ENCODE measurements around the gene PLCD3. TPM values are rescaled to one million over a fixed set of nuclear protein-coding genes. Genes with fewer than 3 reads are reported as not detected.

Gene PLCD3
- total and polyA plus RNA-seq, 10 of the 15 experiments (the other 5 are each of a cell fraction or from before 2014, with no cell fraction given), result 0.02 to 1.6 (median 0.44) TPM

DNA sequence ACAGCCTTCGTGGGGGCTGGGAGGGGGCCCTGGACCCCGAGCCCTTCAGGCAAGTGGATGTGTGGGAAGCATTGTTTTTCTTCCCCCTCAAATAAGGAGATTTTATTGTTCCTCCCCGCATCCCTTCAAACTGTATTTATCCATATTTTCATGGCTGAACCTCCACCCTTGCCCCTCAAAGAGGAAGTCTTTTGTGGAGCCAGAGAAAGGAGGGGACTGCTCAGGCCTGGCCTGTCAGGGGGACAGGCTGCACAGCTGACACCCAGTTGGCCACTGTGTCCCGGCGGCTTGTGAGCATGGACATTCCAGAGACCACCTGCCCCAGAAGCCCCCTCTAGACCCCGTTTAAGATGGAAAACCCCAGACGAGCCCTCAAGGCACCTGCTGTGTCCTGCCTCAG is 45.2 kb upstream of the PLCD3 start:
- Histone ChIP-seq H3K79me2 (ENCODE audit: control insufficient read depth, insufficient read depth, low read length) (no peaks in the 10 kb centered on the region), H3K9me3 (replicated peaks; ENCODE audit: control insufficient read depth, insufficient read depth, low read length) (no peaks in the 10 kb centered on the region), H3K27me3 (replicated peaks in 1 of 2; ENCODE audit: control insufficient read depth in 2 of 2, insufficient read depth in 2 of 2, low read length in 1 of 2) (no peaks in the 10 kb centered on the region), H3K4me3 (no peak overlapping the region), H3K36me3 (ENCODE audit: control insufficient read depth in 2 of 2, insufficient read depth in 2 of 2, low read length in 1 of 2) (no peaks in the 10 kb centered on the region), H3K27ac (ENCODE audit: control insufficient read depth, insufficient read depth) (no peak overlapping the region), H2AFZ (ENCODE audit: control insufficient read depth, low read depth, low read length) (no peak overlapping the region), H3K4me2 (ENCODE audit: control insufficient read depth, insufficient read depth) (no peak overlapping the region), H3K4me1 (ENCODE audit: control insufficient read depth, insufficient read depth, low read length) (peaks cover 6% of the 10 kb centered on the region; the same call in 1 of the 2 replicates), H4K20me1 (ENCODE audit: control insufficient read depth, insufficient read depth) (no peaks in the 10 kb centered on the region), H3K9ac (ENCODE audit: control insufficient read depth, insufficient read depth, low read length) (no peak overlapping the region)
- no peak for DNase-seq (ENCODE audit: low read depth, low spot score)
- SMC1A ChIA-PET (ENCODE audit: uncharacterized antibody, unreplicated experiment), result no interaction called here
- intact Hi-C loops (cut with micrococcal nuclease; ENCODE audit: unreplicated experiment), result no loop called here
- 40% methylated on average over 7 of the region's 7 CpGs for WGBS (ENCODE audit: insufficient coverage, insufficient replicate concordance, low lambda C conversion rate, missing lambda C conversion rate)
- RAD21 ChIA-PET (ENCODE audit: unreplicated experiment), result interaction anchor here (1.0 kb wide), 1 partner anchor 18 kb away, joined by 3 read pairs; no protein-coding TSS in a partner anchor
- CTCF ChIA-PET, result interaction anchor here (0.8 to 1.3 kb wide), 2 partner anchors 42 to 257 kb away, joined by 3 read pairs; partner anchors contain the start of gene ACBD4
- in situ Hi-C loops (cut with MboI), result no loop called here
- TF ChIP-seq RFX5 (IDR thresholded peaks at IDR 0.05; ENCODE audit: low read depth, low read length), result no peak
- TF ChIP-seq KLF5 (IDR thresholded peaks at IDR 0.05; ENCODE audit: partially characterized antibody), result no peak
- TF ChIP-seq KAT2A (conservative IDR thresholded peaks at IDR 0.05; ENCODE audit: control insufficient read depth, low read depth, low read length), result no peak
- no peak for TF ChIP-seq MLLT1 (IDR thresholded peaks at IDR 0.05)
- no peak for TF ChIP-seq NR2C2 (IDR thresholded peaks at IDR 0.05; ENCODE audit: borderline replicate concordance, control insufficient read depth, insufficient read length, low read depth)
- BruUV-seq (replicated peaks), result no TSS peak
- FAIRE-seq, result no peak
- ATAC-seq, result no peak
- POLR2A ChIA-PET, result no interaction called here

DNA sequence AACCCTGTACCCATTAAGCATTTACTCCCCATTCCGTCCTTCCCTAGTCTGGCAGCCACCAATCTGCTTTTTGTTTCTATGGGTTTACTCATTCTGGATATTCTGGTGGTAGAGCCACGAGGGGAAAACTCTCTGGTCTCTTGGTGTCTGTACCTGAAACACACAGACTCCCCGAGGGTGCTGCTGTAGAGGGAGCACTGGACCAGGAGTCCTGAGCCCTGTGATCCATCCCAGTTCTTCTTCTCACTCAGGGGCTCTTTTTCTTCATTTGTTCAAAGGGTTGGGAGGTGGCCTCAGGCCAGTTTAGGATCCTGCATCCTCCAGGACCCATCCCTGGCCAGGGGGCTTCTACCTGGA is 43.4 kb upstream of the PLCD3 start:
- FAIRE-seq (no peak), DNase-seq (ENCODE audit: low read depth, low spot score) (no peak), ATAC-seq (no peak)
- TF ChIP-seq SIN3A (IDR thresholded peaks at IDR 0.05; ENCODE audit: low read depth, low read length) (no peak), EED (IDR thresholded peaks at IDR 0.05; ENCODE audit: low read depth) (no peak), IKZF2 (IDR thresholded peaks at IDR 0.05) (no peak), CBX3 (IDR thresholded peaks at IDR 0.05; ENCODE audit: borderline replicate concordance, low read depth) (no peak), RB1 (IDR thresholded peaks at IDR 0.05; ENCODE audit: borderline replicate concordance) (no peak), POU2F2 (IDR thresholded peaks at IDR 0.05; ENCODE audit: borderline replicate concordance, low read depth, low read length) (no peak)
- TF ChIP-seq, protein P1, sequence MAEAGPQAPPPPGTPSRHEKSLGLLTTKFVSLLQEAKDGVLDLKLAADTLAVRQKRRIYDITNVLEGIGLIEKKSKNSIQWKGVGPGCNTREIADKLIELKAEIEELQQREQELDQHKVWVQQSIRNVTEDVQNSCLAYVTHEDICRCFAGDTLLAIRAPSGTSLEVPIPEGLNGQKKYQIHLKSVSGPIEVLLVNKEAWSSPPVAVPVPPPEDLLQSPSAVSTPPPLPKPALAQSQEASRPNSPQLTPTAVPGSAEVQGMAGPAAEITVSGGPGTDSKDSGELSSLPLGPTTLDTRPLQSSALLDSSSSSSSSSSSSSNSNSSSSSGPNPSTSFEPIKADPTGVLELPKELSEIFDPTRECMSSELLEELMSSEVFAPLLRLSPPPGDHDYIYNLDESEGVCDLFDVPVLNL (IDR thresholded peaks at IDR 0.05; ENCODE audit: low read depth, low read length), result no peak
- BruUV-seq (replicated peaks), result no TSS peak
- peaks cover 7% of the 10 kb centered on the region; the same call in 1 of the 2 replicates for H3K4me1 ChIP-seq (ENCODE audit: control insufficient read depth, insufficient read depth, low read length)
- WGBS (ENCODE audit: insufficient coverage, insufficient replicate concordance, low lambda C conversion rate, missing lambda C conversion rate), result 29% methylated on average over 3 of the region's 3 CpGs
- H3K9me3 ChIP-seq (replicated peaks; ENCODE audit: control insufficient read depth, insufficient read depth, low read length), result no peaks in the 10 kb centered on the region
- SMC1A ChIA-PET (ENCODE audit: uncharacterized antibody, unreplicated experiment), result no interaction called here
- in situ Hi-C loops (cut with MboI), result no loop called here
- H3K79me2 ChIP-seq (ENCODE audit: control insufficient read depth, insufficient read depth, low read length), result no peaks in the 10 kb centered on the region
- RAD21 ChIA-PET (ENCODE audit: unreplicated experiment), result interaction anchor here (1.3 to 1.9 kb wide), 2 partner anchors 22 to 40 kb away, joined by 5 read pairs; partner anchors contain the start of gene ACBD4
- POLR2A ChIA-PET, result no interaction called here
- H3K27ac ChIP-seq (ENCODE audit: control insufficient read depth, insufficient read depth), result no peak overlapping the region
- intact Hi-C loops (cut with micrococcal nuclease; ENCODE audit: unreplicated experiment), result no loop called here
- no peak overlapping the region for H2AFZ ChIP-seq (ENCODE audit: control insufficient read depth, low read depth, low read length)
- no peak overlapping the region for H3K4me2 ChIP-seq (ENCODE audit: control insufficient read depth, insufficient read depth)
- H3K9ac ChIP-seq (ENCODE audit: control insufficient read depth, insufficient read depth, low read length), result no peak overlapping the region
- no peaks in the 10 kb centered on the region for H3K36me3 ChIP-seq (ENCODE audit: control insufficient read depth in 2 of 2, insufficient read depth in 2 of 2, low read length in 1 of 2)
- no peak overlapping the region for H3K4me3 ChIP-seq
- H3K27me3 ChIP-seq (replicated peaks in 1 of 2; ENCODE audit: control insufficient read depth in 2 of 2, insufficient read depth in 2 of 2, low read length in 1 of 2), result no peaks in the 10 kb centered on the region
- CTCF ChIA-PET, result interaction anchor here (0.8 to 1.0 kb wide), 2 partner anchors 12 to 24 kb away, joined by 3 to 4 read pairs; no protein-coding TSS in a partner anchor
- no peaks in the 10 kb centered on the region for H4K20me1 ChIP-seq (ENCODE audit: control insufficient read depth, insufficient read depth)
